ENCODE results near the gene BBX. TPM values are rescaled to one million over a fixed set of nuclear protein-coding genes. Genes with fewer than 3 reads are reported as not detected.

The BBX gene
- polyA plus RNA-seq, 1 donor from 2014 or later, result 23.8 TPM

GRCh38 chr3:107841831-107842230 is 319.1 kb downstream of the BBX start:
- H3K4me2 ChIP-seq (ENCODE audit: low read length), result no peak overlapping the region
- H2AFZ ChIP-seq (ENCODE audit: low read depth, low read length), result no peak overlapping the region
- H3K36me3 ChIP-seq (ENCODE audit: insufficient read depth, low read length), result no peaks in the 10 kb centered on the region
- H3K27ac ChIP-seq (ENCODE audit: low read length), result no peak overlapping the region
- no peaks in the 10 kb centered on the region for H4K20me1 ChIP-seq (ENCODE audit: insufficient read depth)
- H3K9me2 ChIP-seq (ENCODE audit: insufficient read depth, low read length), result no peaks in the 10 kb centered on the region
- H3K4me3 ChIP-seq (ENCODE audit: low read length), result no peak overlapping the region
- H3F3A ChIP-seq (ENCODE audit: insufficient read depth, low read length, poor library complexity, severe bottlenecking), result no peaks in the 10 kb centered on the region
- no peaks in the 10 kb centered on the region for H3K27me3 ChIP-seq (ENCODE audit: insufficient read depth, low read depth, low read length)
- no peak for TF ChIP-seq CTCF (IDR thresholded peaks at IDR 0.05; ENCODE audit: poor library complexity, severe bottlenecking)
- no peak for TF ChIP-seq SMC3 (conservative IDR thresholded peaks at IDR 0.05; ENCODE audit: poor library complexity)
- no peak for TF ChIP-seq REST (IDR thresholded peaks at IDR 0.05; ENCODE audit: borderline replicate concordance)
- TF ChIP-seq TAF1 (IDR thresholded peaks at IDR 0.05; ENCODE audit: low read depth), result no peak
- TF ChIP-seq MXI1 (conservative IDR thresholded peaks at IDR 0.05; ENCODE audit: poor library complexity, severe bottlenecking), result no peak
- no peak for TF ChIP-seq POLR2AphosphoS5 (IDR thresholded peaks at IDR 0.05)
- no peak for TF ChIP-seq EZH2 (IDR thresholded peaks at IDR 0.05; ENCODE audit: borderline replicate concordance, insufficient read depth, low read length, poor library complexity, severe bottlenecking)
- TF ChIP-seq EP300 (conservative IDR thresholded peaks at IDR 0.05; ENCODE audit: poor library complexity, severe bottlenecking), result no peak
- no peak for TF ChIP-seq RAD21 (conservative IDR thresholded peaks at IDR 0.05)
- no peak overlapping the region for H3K9ac ChIP-seq (ENCODE audit: low read length)
- H3K79me2 ChIP-seq (replicated peaks; ENCODE audit: insufficient read depth, low read length), result no peaks in the 10 kb centered on the region
- no peaks in the 10 kb centered on the region for H3K9me3 ChIP-seq (ENCODE audit: low read length)

- Histone ChIP-seq H3K9ac (ENCODE audit: low read length) (no peak overlapping the region), H3K4me2 (ENCODE audit: low read length) (no peak overlapping the region), H3K9me2 (ENCODE audit: insufficient read depth, low read length) (no peaks in the 10 kb centered on the region), H3K79me2 (replicated peaks; ENCODE audit: insufficient read depth, low read length) (no peaks in the 10 kb centered on the region), H3K9me3 (ENCODE audit: low read length) (no peaks in the 10 kb centered on the region), H3F3A (ENCODE audit: insufficient read depth, low read length, poor library complexity, severe bottlenecking) (no peaks in the 10 kb centered on the region), H3K4me3 (ENCODE audit: low read length) (no peak overlapping the region), H4K20me1 (ENCODE audit: insufficient read depth) (no peaks in the 10 kb centered on the region), H3K27me3 (ENCODE audit: insufficient read depth, low read depth, low read length) (no peaks in the 10 kb centered on the region), H2AFZ (ENCODE audit: low read depth, low read length) (no peak overlapping the region), H3K27ac (ENCODE audit: low read length) (no peak overlapping the region), H3K36me3 (ENCODE audit: insufficient read depth, low read length) (no peaks in the 10 kb centered on the region)
- TF ChIP-seq POLR2AphosphoS5 (IDR thresholded peaks at IDR 0.05) (no peak), EZH2 (IDR thresholded peaks at IDR 0.05; ENCODE audit: borderline replicate concordance, insufficient read depth, low read length, poor library complexity, severe bottlenecking) (no peak), CTCF (IDR thresholded peaks at IDR 0.05; ENCODE audit: poor library complexity, severe bottlenecking) (no peak), RAD21 (conservative IDR thresholded peaks at IDR 0.05) (no peak), MXI1 (conservative IDR thresholded peaks at IDR 0.05; ENCODE audit: poor library complexity, severe bottlenecking) (no peak), TAF1 (IDR thresholded peaks at IDR 0.05; ENCODE audit: low read depth) (no peak), EP300 (conservative IDR thresholded peaks at IDR 0.05; ENCODE audit: poor library complexity, severe bottlenecking) (no peak), SMC3 (conservative IDR thresholded peaks at IDR 0.05; ENCODE audit: poor library complexity) (no peak), REST (IDR thresholded peaks at IDR 0.05; ENCODE audit: borderline replicate concordance) (no peak)
Observed at GRCh38 chr3:107842940-107843339, 320.2 kb downstream of the BBX start.

All from neural cell (in vitro differentiated cells).